GM13977 (cell line): Measurements from ENCODE around the gene STON1.
"Not testable (repeated sequence)": the region's sequence is repeated elsewhere in the genome, so short reads cannot be mapped to it uniquely, and the experiment has no call there.

ENCODE experiments used
- DNase-seq: peaks from one replicate; pipeline ENCODE4 v3.0.0; 2012; ENCODE audit warnings: low spot score
- in situ Hi-C: fragments of 300-500 bp; cut with MboI; formaldehyde crosslinking; loops from one replicate; pipeline ENCODE4 v1.12.0; 2022; ENCODE audit warnings: low sequenced_read_pairs, low pct_unique_long_range_greater_than_20kb, mixed read lengths, inconsistent platforms; ENCODE audit not compliant: unreplicated experiment
- TF ChIP-seq, protein P1 (sequence below): IDR thresholded peaks from 2 replicates; pipeline ENCODE4 v1.5.1; 2012; ENCODE audit warnings: mild to moderate bottlenecking, control low read depth; ENCODE audit not compliant: insufficient read depth; ENCODE audit errors: extremely low read depth, missing control alignments

STON1 gene

DNA sequence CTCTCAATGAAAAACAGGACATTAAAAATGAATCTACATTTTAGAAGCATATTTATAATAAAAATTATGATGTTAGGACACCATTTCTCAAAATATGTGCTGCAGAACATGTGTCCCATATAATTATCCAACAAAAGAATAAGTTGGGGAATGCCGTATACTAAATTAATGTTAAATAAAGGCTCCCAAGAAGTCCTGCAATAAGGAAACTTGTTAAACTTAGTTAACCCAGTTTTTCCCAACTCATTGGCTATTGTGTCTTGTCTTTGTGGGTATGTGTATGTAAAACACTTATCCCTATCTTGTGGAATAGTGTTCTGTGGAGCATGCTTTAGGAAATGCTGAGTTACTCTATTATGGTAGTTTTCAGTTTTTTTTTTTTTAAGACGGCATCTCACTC, 62.1 kb downstream of the STON1 start:
- no peak for DNase-seq
- TF ChIP-seq, protein P1, sequence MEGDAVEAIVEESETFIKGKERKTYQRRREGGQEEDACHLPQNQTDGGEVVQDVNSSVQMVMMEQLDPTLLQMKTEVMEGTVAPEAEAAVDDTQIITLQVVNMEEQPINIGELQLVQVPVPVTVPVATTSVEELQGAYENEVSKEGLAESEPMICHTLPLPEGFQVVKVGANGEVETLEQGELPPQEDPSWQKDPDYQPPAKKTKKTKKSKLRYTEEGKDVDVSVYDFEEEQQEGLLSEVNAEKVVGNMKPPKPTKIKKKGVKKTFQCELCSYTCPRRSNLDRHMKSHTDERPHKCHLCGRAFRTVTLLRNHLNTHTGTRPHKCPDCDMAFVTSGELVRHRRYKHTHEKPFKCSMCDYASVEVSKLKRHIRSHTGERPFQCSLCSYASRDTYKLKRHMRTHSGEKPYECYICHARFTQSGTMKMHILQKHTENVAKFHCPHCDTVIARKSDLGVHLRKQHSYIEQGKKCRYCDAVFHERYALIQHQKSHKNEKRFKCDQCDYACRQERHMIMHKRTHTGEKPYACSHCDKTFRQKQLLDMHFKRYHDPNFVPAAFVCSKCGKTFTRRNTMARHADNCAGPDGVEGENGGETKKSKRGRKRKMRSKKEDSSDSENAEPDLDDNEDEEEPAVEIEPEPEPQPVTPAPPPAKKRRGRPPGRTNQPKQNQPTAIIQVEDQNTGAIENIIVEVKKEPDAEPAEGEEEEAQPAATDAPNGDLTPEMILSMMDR, result no peak

DNA sequence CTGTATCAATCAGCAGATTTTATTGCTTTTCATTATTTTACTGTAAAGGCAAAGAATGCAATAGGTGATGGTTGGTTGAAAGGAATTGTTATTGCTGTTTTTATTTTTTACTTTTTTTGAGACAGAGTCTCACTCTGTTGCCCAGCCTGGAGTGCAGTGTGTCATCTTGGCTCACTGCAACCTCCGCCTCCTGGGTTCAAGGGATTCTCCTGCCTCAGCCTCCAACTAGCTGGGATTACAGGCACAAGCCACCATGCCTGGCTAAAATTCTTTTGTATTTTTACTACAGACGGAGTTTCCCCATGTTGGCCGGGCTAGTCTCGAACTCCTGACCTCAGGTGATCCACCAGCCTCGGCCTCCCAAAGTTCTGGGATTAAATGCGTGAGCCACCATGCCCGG, 66.8 kb downstream of the STON1 start:
- DNase-seq, in situ Hi-C loops: not testable (repeated sequence)

More for the DNA sequence above, 62.1 kb downstream of the STON1 start:
- in situ Hi-C loops, result no loop called here

DNA sequence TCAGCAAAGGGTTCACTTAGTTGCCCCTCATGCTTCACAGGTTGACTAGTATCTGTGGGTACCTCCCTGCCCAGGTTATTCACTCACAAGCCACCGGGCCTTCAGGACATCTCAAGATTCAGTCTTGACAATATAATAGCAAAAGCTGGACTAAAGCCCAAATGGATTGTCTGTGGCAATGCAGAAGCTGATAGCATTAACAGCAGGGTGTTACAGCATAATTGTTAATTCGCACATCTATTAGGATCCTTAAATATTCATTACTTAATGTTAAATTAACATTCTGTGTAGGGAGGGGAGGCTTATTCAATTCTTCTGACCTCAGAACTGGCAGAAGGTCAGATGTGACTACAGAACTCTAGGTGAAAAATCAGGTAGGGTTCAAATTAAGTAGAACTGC, 67.5 kb downstream of the STON1 start:
- TF ChIP-seq, protein P1, result no peak
- in situ Hi-C loops, result no loop called here
- no peak for DNase-seq

DNA sequence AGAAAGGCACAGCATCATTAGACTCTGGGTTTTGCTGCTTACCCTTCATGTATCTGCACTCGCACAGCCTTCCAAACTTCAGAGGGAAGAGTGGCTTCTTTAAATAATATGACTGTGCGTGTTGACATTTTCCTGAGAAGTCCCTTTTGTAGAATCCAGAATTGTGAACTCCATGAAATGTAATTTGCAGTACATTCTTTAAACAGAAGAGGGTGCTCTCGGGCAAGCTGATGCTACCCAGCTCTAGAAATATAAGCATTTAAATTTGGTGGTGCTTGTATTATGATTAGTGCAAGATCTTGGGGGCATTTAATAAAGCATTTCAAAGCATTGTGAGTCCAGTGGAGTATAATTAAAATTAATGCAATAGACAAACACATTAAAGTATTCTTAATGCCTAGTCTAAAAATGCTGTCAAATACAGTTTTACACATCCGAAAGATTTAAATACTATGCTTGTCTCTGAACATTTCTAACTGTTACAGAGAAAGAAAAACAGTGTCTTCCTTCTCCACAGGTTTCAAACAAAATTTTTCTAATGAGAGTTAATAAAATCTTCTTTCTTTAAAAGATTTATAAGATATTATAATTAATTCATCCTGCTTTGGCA, 70.4 kb downstream of the STON1 start:
- TF ChIP-seq, protein P1, result peak; percentile 65
- DNase-seq, result no peak
- in situ Hi-C loops, result no loop called here

DNA sequence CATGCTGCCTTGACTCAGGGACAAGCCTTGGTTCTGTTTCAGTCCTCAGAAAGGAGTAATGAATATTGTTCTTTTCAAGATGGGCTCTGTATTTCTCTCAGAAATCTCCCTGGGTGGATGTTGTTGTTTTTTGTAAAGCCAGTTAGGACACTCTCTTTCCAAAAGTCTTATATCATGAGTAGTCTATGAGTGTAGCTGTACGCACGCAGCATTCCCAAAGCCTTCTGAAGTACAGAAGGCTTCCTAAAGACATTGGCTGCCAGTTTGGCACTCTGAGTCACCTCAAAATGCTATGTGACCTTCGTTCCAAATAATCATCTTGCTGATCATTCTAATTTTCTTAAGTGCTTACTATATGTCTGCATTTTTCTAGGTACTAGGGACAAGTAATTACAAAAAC, 71.0 kb downstream of the STON1 start:
- no peak for DNase-seq
- TF ChIP-seq, protein P1, result no peak
- in situ Hi-C loops, result no loop called here

DNA sequence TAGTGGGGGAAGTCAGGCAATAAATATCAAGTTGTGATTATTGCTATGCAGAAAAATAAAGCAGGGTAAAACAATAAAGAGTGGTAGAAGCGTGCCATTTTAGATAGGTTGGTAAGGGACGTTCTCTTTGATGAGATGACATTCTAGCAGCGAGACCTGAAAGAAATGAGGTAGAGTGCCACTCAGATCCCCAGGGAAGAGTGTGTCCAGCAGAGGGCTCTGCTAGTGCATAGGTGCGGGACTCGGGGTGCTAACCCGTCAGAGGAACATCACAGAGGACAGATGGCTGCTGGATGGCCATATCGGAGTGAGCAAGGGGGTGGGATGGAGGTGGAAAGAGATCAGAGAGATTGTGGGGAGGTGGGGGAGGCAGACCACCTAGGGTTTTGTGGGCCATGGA, 71.4 kb downstream of the STON1 start:
- in situ Hi-C loops, result no loop called here
- TF ChIP-seq, protein P1, result peak; percentile 46
- DNase-seq, result no peak

DNA sequence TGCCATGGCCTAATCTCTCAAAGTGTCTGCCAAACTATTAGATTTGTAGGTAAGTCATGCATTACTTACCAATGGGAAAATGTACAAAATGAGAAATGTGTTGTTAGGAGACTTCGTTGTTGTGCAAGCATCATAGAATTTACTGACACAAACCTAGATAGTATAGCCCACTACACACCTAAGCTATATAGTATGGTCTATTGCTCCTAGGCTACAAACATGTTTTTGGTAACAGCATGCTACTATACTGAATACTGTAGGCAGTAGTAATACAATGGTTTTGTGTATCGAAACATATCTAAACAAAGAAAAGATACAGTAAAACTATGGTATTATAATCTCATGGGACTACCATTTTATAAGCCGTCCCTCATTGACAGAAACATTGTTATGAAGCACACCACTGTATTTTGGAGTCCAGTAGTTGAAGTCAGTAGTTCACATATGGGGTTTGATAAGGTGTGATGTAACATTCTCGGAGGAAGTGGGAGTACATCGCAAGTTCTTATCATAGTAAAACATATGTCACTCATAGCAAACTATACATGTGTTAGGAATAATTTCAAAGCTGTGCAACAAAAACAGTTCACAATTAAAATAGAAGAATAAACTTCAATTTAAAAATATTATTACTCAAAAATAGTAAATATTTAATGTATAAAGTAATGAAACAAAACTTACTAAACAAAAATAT, 75.7 kb downstream of the STON1 start:
- in situ Hi-C loops, result no loop called here
- no peak for DNase-seq
- TF ChIP-seq, protein P1, result no peak
